ENCODE measurements around the gene PCDHA5. TPM values are rescaled to one million over a fixed set of nuclear protein-coding genes. Genes with fewer than 3 reads are reported as not detected.
"Not testable (repeated sequence)": the region's sequence is repeated elsewhere in the genome, so short reads cannot be mapped to it uniquely, and the experiment has no call there.

The PCDHA5 gene
- total RNA-seq, 2 experiments from 2014 or later = not detected

- POLR2A ChIA-PET; DNase-seq; H3K36me3 Mint-ChIP-seq (ENCODE audit: low read depth); H3K27me3 Mint-ChIP-seq; CTCF ChIA-PET; H3K4me3 Mint-ChIP-seq; H3K27ac Mint-ChIP-seq; H3K4me1 Mint-ChIP-seq: not testable (repeated sequence)
- peaks cover 13% of the 10 kb centered on the region for H3K9me3 Mint-ChIP-seq
Measured at GRCh38 chr5:140834439-140835008, 13.1 kb downstream of the PCDHA5 start.

DNA sequence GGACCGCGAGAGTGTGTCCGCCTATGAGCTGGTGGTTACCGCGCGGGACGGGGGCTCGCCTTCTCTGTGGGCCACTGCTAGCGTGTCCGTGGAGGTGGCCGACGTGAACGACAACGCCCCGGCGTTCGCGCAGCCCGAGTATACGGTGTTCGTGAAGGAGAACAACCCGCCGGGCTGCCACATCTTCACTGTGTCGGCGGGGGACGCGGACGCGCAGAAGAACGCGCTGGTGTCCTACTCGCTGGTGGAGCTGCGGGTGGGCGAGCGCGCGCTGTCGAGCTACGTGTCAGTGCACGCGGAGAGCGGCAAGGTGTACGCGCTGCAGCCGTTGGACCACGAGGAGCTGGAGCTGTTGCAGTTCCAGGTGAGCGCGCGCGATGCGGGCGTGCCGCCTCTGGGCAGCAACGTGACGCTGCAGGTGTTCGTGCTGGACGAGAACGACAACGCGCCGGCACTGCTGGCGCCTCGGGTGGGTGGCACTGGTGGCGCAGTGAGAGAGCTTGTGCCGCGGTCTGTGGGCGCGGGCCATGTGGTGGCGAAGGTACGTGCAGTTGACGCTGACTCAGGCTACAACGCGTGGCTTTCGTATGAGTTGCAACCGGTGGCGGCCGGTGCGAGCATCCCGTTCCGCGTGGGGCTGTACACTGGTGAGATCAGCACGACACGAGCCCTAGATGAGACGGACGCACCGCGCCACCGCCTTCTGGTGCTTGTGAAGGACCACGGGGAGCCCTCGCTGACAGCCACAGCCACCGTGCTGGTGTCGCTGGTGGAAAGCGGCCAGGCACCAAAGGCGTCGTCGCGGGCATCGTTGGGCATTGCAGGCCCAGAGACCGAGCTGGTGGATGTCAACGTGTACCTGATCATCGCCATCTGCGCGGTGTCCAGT lies 14.5 kb downstream of the PCDHA5 start:
- ChIA-PET POLR2A (no interaction called here), CTCF (no interaction called here)
- no peak for DNase-seq
- Mint-ChIP-seq H3K4me1 (no peaks in the 10 kb centered on the region), H3K36me3 (ENCODE audit: low read depth) (peaks cover 4% of the 10 kb centered on the region), H3K4me3 (no peak overlapping the region), H3K27ac (no peak overlapping the region), H3K9me3 (peaks cover 16% of the 10 kb centered on the region), H3K27me3 (peaks cover 5% of the 10 kb centered on the region)

- Mint-ChIP-seq H3K27me3 (no peaks in the 10 kb centered on the region), H3K27ac (no peak within 1 kb of the TSS), H3K4me1 (no peaks in the 10 kb centered on the region), H3K9me3 (peaks cover 13% of the 10 kb centered on the region), H3K36me3 (ENCODE audit: low read depth) (peaks cover 5% of the 10 kb centered on the region), H3K4me3 (no peak within 1 kb of the TSS)
- ChIA-PET POLR2A (no interaction called here), CTCF (interaction anchor here (0.8 to 1.0 kb wide), 2 partner anchors 12 to 200 kb away, joined by 4 to 6 read pairs; no protein-coding TSS in a partner anchor)
- DNase-seq = no peak
Measured at GRCh38 chr5:140840978-140841962, 19.9 kb downstream of the PCDHA5 start, which contains the start of gene PCDHA8. TSS of gene PCDHA8 (plus strand) at chr5:140841187. CDS start at chr5:140841322, 135 bp downstream.

DNA sequence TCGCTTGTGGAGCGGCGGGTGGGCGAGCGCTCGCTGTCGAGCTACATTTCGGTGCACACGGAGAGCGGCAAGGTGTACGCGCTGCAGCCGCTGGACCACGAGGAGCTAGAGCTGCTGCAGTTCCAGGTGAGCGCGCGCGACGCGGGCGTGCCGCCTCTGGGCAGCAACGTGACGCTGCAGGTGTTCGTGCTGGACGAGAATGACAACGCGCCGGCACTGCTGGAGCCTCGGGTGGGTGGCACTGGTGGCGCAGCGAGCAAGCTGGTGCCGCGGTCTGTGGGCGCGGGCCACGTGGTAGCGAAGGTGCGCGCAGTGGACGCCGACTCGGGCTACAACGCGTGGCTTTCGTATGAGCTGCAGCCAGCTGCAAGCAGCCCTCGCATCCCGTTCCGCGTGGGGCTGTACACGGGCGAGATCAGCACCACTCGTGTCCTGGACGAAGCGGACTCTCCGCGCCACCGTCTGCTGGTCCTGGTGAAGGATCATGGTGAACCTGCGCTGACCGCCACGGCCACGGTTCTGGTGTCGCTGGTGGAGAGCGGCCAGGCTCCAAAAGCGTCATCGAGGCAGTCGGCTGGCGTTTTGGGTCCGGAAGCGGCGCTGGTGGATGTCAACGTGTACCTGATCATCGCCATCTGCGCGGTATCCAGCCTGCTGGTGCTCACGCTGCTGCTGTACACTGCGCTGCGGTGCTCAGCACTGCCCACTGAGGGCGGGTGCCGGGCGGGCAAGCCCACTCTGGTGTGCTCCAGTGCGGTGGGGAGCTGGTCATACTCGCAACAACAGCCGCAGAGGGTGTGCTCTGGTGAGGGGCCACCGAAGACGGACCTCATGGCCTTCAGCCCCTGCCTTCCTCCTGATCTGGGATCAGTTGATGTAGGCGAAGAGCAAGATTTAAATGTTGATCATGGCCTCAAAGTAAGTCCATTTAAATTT lies 21.7 kb downstream of the PCDHA5 start:
- no peak overlapping the region for H3K27ac Mint-ChIP-seq

GRCh38 chr5:140848139-140849102 lies 27.0 kb downstream of the PCDHA5 start, which contains the start of gene PCDHA9:
TSS of gene PCDHA9 (plus strand) at chr5:140848382. CDS start at chr5:140848496, 114 bp downstream.
- H3K36me3 Mint-ChIP-seq (ENCODE audit: low read depth); H3K27ac Mint-ChIP-seq; POLR2A ChIA-PET; DNase-seq; H3K4me3 Mint-ChIP-seq; H3K9me3 Mint-ChIP-seq; CTCF ChIA-PET; H3K4me1 Mint-ChIP-seq; H3K27me3 Mint-ChIP-seq: not testable (repeated sequence)

More for the DNA sequence above, 21.7 kb downstream of the PCDHA5 start:
- ChIA-PET CTCF (no interaction called here), POLR2A (no interaction called here)
- no peak for DNase-seq
- peaks cover 13% of the 10 kb centered on the region for H3K9me3 Mint-ChIP-seq
- H3K4me1 Mint-ChIP-seq = no peaks in the 10 kb centered on the region
- peaks cover 5% of the 10 kb centered on the region for H3K36me3 Mint-ChIP-seq (ENCODE audit: low read depth)
- no peaks in the 10 kb centered on the region for H3K27me3 Mint-ChIP-seq
- no peak overlapping the region for H3K4me3 Mint-ChIP-seq

GRCh38 chr5:140849831-140850634 lies 28.6 kb downstream of the PCDHA5 start:
- H3K9me3 Mint-ChIP-seq; H3K4me3 Mint-ChIP-seq; POLR2A ChIA-PET; CTCF ChIA-PET; H3K36me3 Mint-ChIP-seq (ENCODE audit: low read depth); H3K27me3 Mint-ChIP-seq; DNase-seq; H3K4me1 Mint-ChIP-seq; H3K27ac Mint-ChIP-seq: not testable (repeated sequence)

DNA sequence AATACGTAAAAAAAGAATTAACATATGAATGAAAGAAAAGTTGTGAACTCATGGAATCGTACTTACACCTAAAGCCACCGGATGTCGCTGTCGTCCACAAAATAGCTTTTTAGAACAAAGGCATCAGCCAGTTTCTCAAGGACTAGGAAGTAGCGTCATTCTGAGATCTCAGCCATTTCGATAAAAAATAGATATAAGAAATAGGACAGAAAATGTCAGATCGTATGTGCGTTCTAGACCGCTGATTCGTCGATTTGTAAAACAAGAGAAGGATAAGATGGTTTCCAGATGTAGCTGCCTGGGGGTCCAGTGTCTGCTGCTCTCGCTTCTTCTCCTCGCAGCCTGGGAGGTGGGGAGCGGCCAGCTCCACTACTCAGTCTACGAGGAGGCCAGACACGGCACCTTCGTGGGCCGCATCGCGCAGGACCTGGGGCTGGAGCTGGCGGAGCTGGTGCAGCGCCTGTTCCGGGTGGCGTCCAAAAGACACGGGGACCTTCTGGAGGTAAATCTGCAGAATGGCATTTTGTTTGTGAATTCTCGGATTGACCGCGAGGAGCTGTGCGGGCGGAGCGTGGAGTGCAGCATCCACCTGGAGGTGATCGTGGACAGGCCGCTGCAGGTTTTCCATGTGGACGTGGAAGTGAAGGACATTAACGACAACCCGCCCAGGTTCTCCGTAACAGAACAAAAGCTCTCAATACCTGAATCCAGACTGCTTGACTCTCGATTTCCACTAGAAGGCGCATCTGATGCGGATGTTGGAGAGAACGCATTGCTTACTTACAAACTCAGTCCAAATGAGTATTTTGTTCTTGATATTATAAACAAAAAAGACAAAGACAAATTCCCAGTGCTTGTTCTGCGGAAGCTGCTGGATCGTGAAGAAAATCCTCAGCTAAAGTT lies 34.6 kb downstream of the PCDHA5 start, which contains the start of gene PCDHA10:
TSS of gene PCDHA10 (plus strand) at position 126 of the 903 bp plus-strand sequence. CDS start at position 278, 152 bp downstream.
- no peak for DNase-seq
- Mint-ChIP-seq H3K4me1 (no peaks in the 10 kb centered on the region), H3K4me3 (no peak within 1 kb of the TSS), H3K27ac (no peak within 1 kb of the TSS), H3K27me3 (no peaks in the 10 kb centered on the region), H3K9me3 (peaks cover 20% of the 10 kb centered on the region), H3K36me3 (ENCODE audit: low read depth) (peaks cover 3% of the 10 kb centered on the region)
- ChIA-PET CTCF (no interaction called here), POLR2A (no interaction called here)

DNA sequence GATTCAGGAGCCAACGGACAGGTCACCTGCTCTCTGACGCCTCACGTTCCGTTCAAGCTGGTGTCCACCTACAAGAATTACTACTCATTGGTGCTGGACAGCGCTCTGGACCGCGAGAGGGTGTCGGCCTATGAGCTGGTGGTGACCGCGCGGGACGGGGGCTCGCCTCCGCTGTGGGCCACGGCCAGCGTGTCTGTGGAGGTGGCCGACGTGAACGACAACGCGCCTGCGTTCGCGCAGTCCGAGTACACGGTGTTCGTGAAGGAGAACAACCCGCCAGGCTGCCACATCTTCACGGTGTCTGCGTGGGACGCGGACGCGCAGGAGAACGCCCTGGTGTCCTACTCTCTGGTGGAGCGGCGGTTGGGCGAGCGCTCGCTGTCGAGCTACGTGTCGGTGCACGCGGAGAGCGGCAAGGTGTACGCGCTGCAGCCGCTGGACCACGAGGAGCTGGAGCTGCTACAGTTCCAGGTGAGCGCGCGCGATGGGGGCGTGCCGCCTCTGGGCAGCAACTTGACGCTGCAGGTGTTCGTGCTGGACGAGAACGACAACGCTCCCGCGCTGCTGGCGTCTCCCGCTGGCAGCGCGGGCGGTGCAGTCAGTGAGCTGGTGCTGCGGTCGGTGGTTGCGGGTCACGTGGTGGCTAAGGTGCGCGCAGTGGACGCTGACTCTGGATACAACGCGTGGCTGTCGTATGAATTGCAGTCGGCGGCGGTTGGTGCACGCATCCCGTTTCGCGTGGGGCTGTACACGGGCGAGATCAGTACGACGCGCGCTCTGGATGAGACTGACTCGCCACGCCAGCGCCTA lies 36.0 kb downstream of the PCDHA5 start:
- no peaks in the 10 kb centered on the region for H3K27me3 Mint-ChIP-seq

DNA sequence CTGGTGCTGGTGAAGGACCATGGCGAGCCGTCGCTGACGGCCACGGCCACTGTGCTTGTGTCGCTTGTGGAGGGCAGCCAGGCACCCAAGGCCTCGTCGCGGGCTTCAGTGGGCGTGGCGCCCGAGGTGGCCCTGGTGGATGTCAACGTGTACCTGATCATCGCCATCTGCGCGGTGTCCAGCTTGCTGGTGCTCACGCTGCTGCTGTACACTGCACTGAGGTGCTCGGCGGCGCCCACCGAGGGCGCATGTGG lies 36.5 kb downstream of the PCDHA5 start:
- ChIA-PET POLR2A (no interaction called here), CTCF (no interaction called here)
- Mint-ChIP-seq H3K27ac (no peak overlapping the region), H3K36me3 (ENCODE audit: low read depth) (peaks cover 3% of the 10 kb centered on the region), H3K27me3 (no peaks in the 10 kb centered on the region), H3K9me3 (peaks cover 30% of the 10 kb centered on the region), H3K4me1 (no peaks in the 10 kb centered on the region), H3K4me3 (no peak overlapping the region)
- no peak for DNase-seq

More for the DNA sequence above, 36.0 kb downstream of the PCDHA5 start:
- H3K4me1 Mint-ChIP-seq = no peaks in the 10 kb centered on the region
- ChIA-PET POLR2A (no interaction called here), CTCF (no interaction called here)
- DNase-seq = no peak
- H3K27ac Mint-ChIP-seq = no peak overlapping the region
- H3K36me3 Mint-ChIP-seq (ENCODE audit: low read depth) = peaks cover 3% of the 10 kb centered on the region
- H3K4me3 Mint-ChIP-seq = no peak overlapping the region
- peaks cover 31% of the 10 kb centered on the region for H3K9me3 Mint-ChIP-seq

All from activated CD4-positive, alpha-beta memory T cell treated with anti-CD3 and anti-CD28 coated beads, Interleukin-2, amount 10 ng/mL, durations not matched to agents 7 days and 5 days (primary cell).